Renal cortex interstitium (tissue), 11 donors: ENCODE data around the gene IL17C. TPM values are rescaled to one million over a fixed set of nuclear protein-coding genes. Genes with fewer than 3 reads are reported as not detected.
"Not testable (repeated sequence)": the region's sequence is repeated elsewhere in the genome, so short reads cannot be mapped to it uniquely, and the experiment has no call there.

Source experiments
- DNase-seq, 11 donors: peaks; one replicate each; pipeline ENCODE4 v3.0.0-alpha.2; 2013; ENCODE audit warnings: low read depth in 9 of 11, low spot score in 4 of 11; ENCODE audit errors: extremely low read depth in 1 of 11
- polyA plus RNA-seq, 3 donors: library from polyadenylated mRNA; unstranded; fragments of 120-200 nt; gene quantifications; one replicate each; pipeline ENCODE4 v1.2.1, GENCODE V29; 2013; ENCODE audit not compliant: insufficient read length in 3 of 3

IL17C gene
- polyA plus RNA-seq, 3 donors = not detected

DNA sequence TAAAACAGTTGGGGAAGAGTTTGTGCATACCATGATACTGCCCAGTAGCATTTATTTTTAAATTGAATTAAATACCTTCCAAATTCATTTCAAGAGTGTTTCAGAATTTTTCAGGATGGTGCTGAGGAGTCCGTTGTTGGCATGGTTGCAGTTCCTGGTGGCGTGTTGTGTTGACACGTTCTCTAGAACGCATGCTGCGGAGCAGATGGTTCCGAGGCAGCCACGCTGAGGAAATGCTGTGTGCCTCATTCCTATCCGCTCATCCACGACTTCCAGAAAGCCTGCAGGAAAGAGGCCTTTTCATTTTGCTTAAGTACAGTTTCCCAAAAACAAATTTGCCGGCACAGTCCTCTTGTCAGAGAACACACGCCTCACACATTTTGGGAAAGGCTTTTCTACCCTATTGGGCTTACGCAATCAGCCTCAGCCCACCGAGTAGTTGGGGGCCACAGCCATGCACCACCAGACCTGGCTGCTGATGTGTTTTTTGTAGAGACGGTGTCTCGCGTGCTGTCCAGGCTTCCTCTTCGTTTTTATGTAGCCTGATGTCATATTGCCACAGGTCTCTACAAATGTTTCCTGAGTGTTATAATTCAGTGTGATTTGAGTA is 32.1 kb upstream of the IL17C start:
- DNase-seq = no peak

- DNase-seq = no peak
Measured at GRCh38 chr16:88608076-88608475, 30.3 kb upstream of the IL17C start.

- DNase-seq = not testable (repeated sequence)
Measured at GRCh38 chr16:88609426-88609825, 28.9 kb upstream of the IL17C start.

DNA sequence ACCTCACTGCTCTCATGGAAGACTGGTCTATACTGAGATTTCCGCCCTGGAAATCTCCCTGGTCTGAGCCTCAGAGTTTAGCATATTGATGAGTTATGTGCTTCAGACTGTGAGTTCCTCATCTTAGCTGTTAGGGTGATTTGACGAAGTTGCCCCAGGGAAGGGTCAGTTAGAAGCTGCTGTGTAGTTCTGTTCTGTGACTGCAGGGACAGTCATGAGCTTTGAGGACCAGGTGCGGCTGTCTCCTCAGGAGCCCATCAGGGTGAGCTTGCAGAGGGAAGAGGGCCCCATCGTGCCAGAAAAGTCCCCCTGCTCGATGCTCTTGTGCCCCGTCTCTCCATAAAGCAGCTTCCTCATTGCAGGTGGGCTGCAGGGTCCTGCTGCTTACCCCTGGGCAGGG is 28.3 kb upstream of the IL17C start:
- no peak for DNase-seq

DNA sequence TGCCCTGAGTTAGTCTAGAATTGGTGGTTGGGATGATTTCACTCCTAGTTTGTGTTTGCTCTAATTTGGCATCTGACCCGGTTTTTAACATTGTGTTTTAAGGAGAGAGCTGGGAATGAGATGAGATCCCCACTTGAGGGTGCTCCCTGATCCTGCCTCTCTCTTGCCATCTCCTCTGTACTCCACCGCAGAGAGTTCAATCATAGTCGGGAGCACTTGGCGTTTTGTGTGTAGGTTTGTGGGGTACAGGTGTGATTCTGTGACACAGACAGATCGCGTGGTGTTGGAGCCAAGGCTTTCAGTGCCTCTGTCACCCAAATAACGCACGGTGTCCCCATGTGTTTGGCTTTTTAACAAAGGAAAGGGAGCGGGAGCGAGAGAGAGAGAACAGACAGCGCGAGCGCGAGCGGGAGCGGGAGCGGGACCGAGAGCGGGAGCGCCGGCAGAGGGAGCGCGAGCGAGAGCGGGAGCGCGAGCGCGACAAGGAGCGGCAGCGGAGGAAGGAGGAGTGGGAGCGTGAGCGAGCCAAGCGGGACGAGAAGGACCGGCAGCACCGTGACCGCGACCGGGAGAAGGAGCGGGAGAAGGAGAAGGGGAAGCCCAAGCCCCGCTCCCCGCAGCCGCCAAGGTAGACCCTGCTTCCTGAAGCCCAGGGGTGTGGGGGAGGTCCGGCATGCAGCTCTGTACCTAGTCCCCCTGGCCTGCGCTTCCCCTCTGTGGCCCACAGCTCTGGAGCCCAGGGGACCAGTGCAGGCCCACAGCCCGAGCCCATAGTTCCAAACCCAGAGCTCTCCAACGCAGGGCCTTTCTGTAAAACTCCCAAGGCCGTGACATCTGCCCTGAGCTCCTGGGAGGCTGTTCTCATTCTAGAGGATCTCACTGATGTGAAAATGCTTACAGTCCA is 27.2 kb upstream of the IL17C start:
- DNase-seq = peak in 5 of 11 donors; percentile 49 to 74 (median 60)

DNA sequence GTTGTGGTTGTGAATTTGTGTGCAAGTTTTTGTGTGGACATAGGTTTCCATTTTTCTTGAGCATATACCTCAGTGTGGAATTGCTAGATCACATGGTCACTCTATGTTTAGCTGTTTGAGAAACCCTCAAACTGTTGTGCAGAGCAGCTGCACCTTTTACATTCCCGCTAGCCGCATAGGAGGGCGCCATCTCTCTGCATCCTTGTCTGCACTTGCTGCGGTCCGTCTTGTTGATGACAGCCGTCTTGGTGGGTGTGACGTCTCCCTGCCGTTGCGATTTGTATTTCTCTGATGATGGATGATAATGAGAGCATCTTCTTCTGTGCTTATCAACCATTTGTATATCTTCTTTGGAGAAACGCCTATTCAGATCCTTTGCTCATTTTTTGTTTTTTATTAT is 25.1 kb upstream of the IL17C start:
- DNase-seq = no peak

DNA sequence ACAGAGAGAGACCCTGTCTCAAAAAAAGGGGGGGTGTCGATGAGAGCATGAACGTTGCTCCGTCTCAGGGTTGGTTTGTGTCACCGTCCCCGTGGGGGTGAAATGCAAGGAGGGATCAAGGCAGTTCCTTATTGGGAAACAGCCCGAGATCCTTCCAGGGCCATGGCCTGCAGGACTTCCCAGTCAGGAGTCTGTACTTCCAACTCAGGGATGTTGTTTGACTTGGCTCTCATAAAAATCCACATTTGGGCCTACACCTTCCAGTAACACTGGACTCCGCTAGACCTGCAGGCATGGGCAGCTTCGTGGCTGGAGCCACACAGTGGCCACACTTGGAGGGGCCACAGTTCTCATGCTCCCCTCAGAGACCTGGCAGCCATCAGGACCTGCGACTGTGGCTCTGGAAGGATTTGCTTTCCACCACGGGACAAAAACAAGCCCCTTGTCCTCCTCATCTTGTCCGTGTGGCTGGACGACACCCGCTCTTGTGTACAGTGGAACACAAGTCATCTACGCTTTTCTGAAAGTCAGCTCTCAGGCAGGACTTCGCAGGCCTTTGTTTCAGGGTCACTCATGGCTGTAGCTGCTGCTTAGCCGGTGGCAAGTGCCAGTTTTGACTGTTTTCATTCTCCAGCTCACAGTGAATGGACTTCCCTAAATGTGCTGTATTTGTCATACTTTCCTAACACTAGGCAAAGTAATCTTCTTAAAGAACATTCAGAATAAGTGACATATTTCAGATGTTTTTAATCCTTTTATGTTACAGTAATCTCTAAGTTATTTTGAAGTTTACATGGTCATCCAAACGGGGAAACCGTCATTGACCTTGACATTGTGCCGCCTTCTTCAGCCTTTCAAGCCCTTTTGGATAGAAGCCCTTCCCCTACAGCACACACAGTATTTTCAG is 24.2 kb upstream of the IL17C start:
- DNase-seq = no peak

DNA sequence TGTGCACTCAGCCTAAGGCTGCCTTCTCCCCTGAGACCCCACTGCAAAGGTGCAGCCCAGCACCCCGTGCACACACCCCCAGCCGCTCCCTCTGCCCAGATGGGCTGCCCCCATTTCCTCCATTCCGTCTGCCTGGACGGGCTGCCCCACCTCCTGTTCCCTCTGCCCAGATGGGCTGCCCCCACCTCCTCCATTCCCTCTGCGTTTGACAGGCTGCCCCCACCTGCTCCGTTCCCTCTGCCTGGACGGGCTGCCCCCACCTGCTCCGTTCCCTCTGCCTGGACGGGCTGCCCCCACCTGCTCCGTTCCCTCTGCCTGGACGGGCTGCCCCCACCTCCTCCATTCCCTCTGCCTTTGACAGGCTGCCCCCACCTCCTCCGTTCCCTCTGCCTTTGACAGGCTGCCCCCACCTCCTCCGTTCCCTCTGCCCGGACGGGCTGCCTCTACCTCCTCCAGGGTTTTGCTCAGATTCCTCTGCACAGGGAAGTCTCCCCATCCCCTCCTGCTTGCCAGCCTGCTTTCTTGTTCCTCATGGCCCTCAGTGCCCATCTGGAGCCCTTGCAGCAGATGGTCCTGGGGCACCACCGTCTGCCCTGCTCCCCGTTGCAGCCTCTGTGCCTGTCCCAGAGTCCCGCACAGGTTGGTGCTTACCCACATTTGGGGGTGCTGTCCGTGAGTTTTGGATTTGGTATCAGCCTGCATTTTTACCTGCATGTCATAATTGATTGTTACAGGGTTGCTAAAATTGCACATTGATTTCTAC is 23.4 kb upstream of the IL17C start:
- DNase-seq = no peak

DNA sequence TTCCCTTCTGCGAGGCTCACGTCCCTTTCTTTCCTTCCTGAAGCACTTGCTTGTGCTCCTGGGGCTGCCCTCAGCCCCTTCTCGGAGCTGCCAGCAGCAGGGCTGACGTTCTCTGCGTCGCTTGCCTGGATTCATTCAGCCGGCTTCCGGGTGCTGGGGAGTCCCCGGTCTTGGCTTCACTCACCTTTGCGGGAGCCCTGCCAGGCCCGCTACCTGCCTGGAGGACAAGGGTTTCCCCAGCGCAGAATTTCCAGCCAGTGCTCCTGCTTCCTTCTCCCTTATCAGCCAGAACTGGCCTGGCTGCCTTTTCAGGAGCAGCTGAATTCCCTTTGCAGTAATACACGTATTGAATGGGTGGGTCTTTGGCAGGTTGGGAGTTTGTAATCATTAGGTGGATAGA is 22.1 kb upstream of the IL17C start:
- DNase-seq = no peak

- DNase-seq = no peak
Measured at GRCh38 chr16:88616736-88617135, 21.6 kb upstream of the IL17C start.

- no peak for DNase-seq
Measured at GRCh38 chr16:88617268-88618031, 20.9 kb upstream of the IL17C start.

GRCh38 chr16:88618182-88618955 is 20.0 kb upstream of the IL17C start:
- no peak for DNase-seq

- no peak for DNase-seq
Measured at GRCh38 chr16:88618956-88619667, 19.3 kb upstream of the IL17C start.

- no peak for DNase-seq
Measured at GRCh38 chr16:88619859-88620815, 18.2 kb upstream of the IL17C start.

GRCh38 chr16:88622125-88622524 is 16.2 kb upstream of the IL17C start:
- no peak for DNase-seq

DNA sequence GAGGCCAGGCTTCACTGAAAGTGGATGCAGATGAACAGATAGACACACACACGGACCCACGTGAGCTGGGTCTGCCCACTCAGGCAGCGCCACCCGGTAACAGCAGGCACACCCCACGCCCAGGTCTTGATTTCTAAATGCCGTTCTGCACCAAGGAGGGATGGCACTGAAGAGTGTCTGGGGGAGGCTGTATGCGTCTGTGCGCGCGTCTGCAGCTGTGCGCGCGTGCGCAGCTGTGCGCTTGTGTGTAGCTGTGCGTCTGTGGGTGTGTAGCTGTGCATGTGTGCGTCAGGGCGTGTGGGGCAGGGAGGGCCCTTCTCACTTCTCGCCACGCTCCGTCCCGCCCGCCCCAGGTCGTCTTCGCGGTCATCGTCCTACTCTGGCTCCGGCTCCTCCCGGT is 15.5 kb upstream of the IL17C start:
- DNase-seq = no peak
